H9 (cell line): ENCODE results near the gene ACSF3. TPM values are rescaled to one million over a fixed set of nuclear protein-coding genes. Genes with fewer than 3 reads are reported as not detected.
A peak's percentile ranks its signal among the peaks of the same experiment; 100 is the strongest.

Experiments used
- DNase-seq: peaks from one replicate; pipeline ENCODE4 v3.0.0-alpha.2; 2017
- H2AFZ ChIP-seq: one replicate; pipeline ENCODE4 v1.6.1; 2013; ENCODE audit warnings: mild to moderate bottlenecking, low read length, control low read depth, moderate library complexity
- H2AK5ac ChIP-seq: 2 replicates; pipeline ENCODE4 v1.6.1; 2013; ENCODE audit warnings: low read length, control low read depth, mixed read lengths; ENCODE audit not compliant: insufficient read length
- H2BK120ac ChIP-seq: one replicate; pipeline ENCODE4 v1.6.1; 2013; ENCODE audit warnings: low read depth, mild to moderate bottlenecking, low read length, control low read depth, inconsistent platforms; ENCODE audit not compliant: poor library complexity, severe bottlenecking
- H2BK12ac ChIP-seq: 2 replicates; pipeline ENCODE4 v1.6.1; 2013; ENCODE audit warnings: low read length, control low read depth, mixed read lengths, low read depth; ENCODE audit not compliant: insufficient read length
- H2BK15ac ChIP-seq: 2 replicates; pipeline ENCODE4 v1.6.1; 2013; ENCODE audit warnings: low read depth, low read length, control low read depth
- H2BK20ac ChIP-seq: one replicate; pipeline ENCODE4 v1.6.1; 2013; ENCODE audit warnings: low read depth, mild to moderate bottlenecking, low read length, control low read depth, inconsistent platforms; ENCODE audit not compliant: poor library complexity, severe bottlenecking
- H2BK5ac ChIP-seq: 2 replicates; pipeline ENCODE4 v1.6.1; 2013; ENCODE audit warnings: low read length, control low read depth, mixed read lengths; ENCODE audit not compliant: insufficient read length
- H3K14ac ChIP-seq: 2 replicates; pipeline ENCODE4 v1.6.1; 2013; ENCODE audit warnings: low read length, control low read depth; ENCODE audit not compliant: insufficient read depth
- H3K18ac ChIP-seq: 2 replicates; pipeline ENCODE4 v1.6.1; 2013; ENCODE audit warnings: low read depth, mild to moderate bottlenecking, mixed read lengths, low read length, control low read depth; ENCODE audit not compliant: insufficient read length
- H3K23ac ChIP-seq: 2 replicates; pipeline ENCODE4 v1.6.1; 2013; ENCODE audit warnings: low read length, control low read depth, mixed read lengths, low read depth; ENCODE audit not compliant: insufficient read length
- H3K23me2 ChIP-seq: 2 replicates; pipeline ENCODE4 v1.6.1; 2013; ENCODE audit warnings: low read depth, mild to moderate bottlenecking, mixed read lengths, low read length, control low read depth; ENCODE audit not compliant: insufficient read length, poor library complexity, severe bottlenecking
- H3K27ac ChIP-seq: 2 replicates; pipeline ENCODE4 v1.5.1; 2013; ENCODE audit warnings: low read length, control low read depth, mixed read lengths, low read depth; ENCODE audit not compliant: insufficient read length
- H3K27me3 ChIP-seq: 2 replicates; pipeline ENCODE4 v1.6.1; 2013; ENCODE audit warnings: low read length, control low read depth, inconsistent platforms; ENCODE audit not compliant: insufficient read depth
- H3K4ac ChIP-seq: 2 replicates; pipeline ENCODE4 v1.6.1; 2013; ENCODE audit warnings: low read depth, mild to moderate bottlenecking, control low read depth, inconsistent platforms, low read length, moderate library complexity
- H3K4me1 ChIP-seq: 2 replicates; pipeline ENCODE4 v1.6.1; 2013; ENCODE audit warnings: low read length, control low read depth, inconsistent platforms; ENCODE audit not compliant: insufficient read depth
- H3K4me2 ChIP-seq: 2 replicates; pipeline ENCODE4 v1.6.1; 2013; ENCODE audit warnings: low read length, control low read depth, mixed read lengths; ENCODE audit not compliant: insufficient read length, insufficient read depth
- H3K56ac ChIP-seq: 2 replicates; pipeline ENCODE4 v1.6.1; 2013; ENCODE audit warnings: low read depth, mild to moderate bottlenecking, mixed read lengths, low read length, control low read depth; ENCODE audit not compliant: insufficient read length
- H3K79me1 ChIP-seq: 2 replicates; pipeline ENCODE4 v1.6.1; 2013; ENCODE audit warnings: low read depth, mild to moderate bottlenecking, moderate library complexity, low read length, control low read depth, inconsistent platforms; ENCODE audit not compliant: insufficient read depth, poor library complexity, severe bottlenecking
- H3K79me2 ChIP-seq: 2 replicates; pipeline ENCODE4 v1.6.1; 2013; ENCODE audit warnings: low read length, control low read depth, inconsistent platforms; ENCODE audit not compliant: insufficient read depth
- H3K9ac ChIP-seq: 2 replicates; pipeline ENCODE4 v1.6.1; 2013; ENCODE audit warnings: low read length, control low read depth, mixed read lengths; ENCODE audit not compliant: insufficient read length; ENCODE audit errors: extremely low read depth
- H3K9me3 ChIP-seq: one replicate; pipeline ENCODE4 v1.6.1; 2013; ENCODE audit warnings: low read depth, low read length, inconsistent platforms; ENCODE audit not compliant: control insufficient read depth
- H3T11ph ChIP-seq: one replicate; pipeline ENCODE4 v1.6.1; 2013; ENCODE audit warnings: mild to moderate bottlenecking, low read length, control low read depth, inconsistent platforms
- H4K20me1 ChIP-seq: one replicate; pipeline ENCODE4 v1.6.1; 2013; ENCODE audit not compliant: control insufficient read depth, insufficient read length, insufficient read depth
- H4K5ac ChIP-seq: 2 replicates; pipeline ENCODE4 v1.6.1; 2013; ENCODE audit warnings: low read depth, mild to moderate bottlenecking, mixed read lengths, low read length, control low read depth; ENCODE audit not compliant: insufficient read length
- H4K8ac ChIP-seq: replicated peaks from 2 replicates; pipeline ENCODE4 v1.6.1; 2013; ENCODE audit warnings: low read length, control low read depth, mixed read lengths, low read depth; ENCODE audit not compliant: insufficient read length
- H4K91ac ChIP-seq: 2 replicates; pipeline ENCODE4 v1.6.1; 2013; ENCODE audit warnings: low read depth, mild to moderate bottlenecking, moderate library complexity, mixed read lengths, low read length, control low read depth; ENCODE audit not compliant: insufficient read length
- H3K27ac Mint-ChIP-seq, 3 experiments: 2 replicates in 2 of 3; 3 replicates in 1 of 3; pipeline ENCODE4 v1.8.0; 2020 to 2021; ENCODE audit warnings: mixed read lengths in 3 of 3, mild to moderate bottlenecking in 1 of 3, moderate library complexity in 1 of 3
- H3K27me3 Mint-ChIP-seq: 2 replicates; pipeline ENCODE4 v1.8.0; 2021; ENCODE audit warnings: low read depth, mild to moderate bottlenecking, moderate library complexity, mixed read lengths
- H3K36me3 Mint-ChIP-seq, 3 experiments: 2 replicates in 2 of 3; 3 replicates in 1 of 3; pipeline ENCODE4 v1.8.0; 2020 to 2021; ENCODE audit warnings: low read depth in 3 of 3, mixed read lengths in 3 of 3; ENCODE audit not compliant: insufficient read depth in 1 of 3
- H3K4me1 Mint-ChIP-seq, 2 experiments: 2 replicates each; pipeline ENCODE4 v1.8.0; 2020; ENCODE audit warnings: mixed read lengths in 2 of 2
- H3K4me3 Mint-ChIP-seq, 2 experiments: 2 replicates in 1 of 2; 3 replicates in 1 of 2; pipeline ENCODE4 v1.8.0; 2020 to 2021; ENCODE audit warnings: mild to moderate bottlenecking in 2 of 2, mixed read lengths in 2 of 2, moderate library complexity in 1 of 2
- H3K9me3 Mint-ChIP-seq, 2 experiments: 2 replicates in 1 of 2; 3 replicates in 1 of 2; pipeline ENCODE4 v1.8.0; 2020; ENCODE audit warnings: mild to moderate bottlenecking in 2 of 2, mixed read lengths in 2 of 2, moderate library complexity in 1 of 2
- CTCF ChIP-seq: fragments of 200-600 bp; sonication (generic); conservative IDR thresholded peaks from 3 replicates; pipeline ENCODE4 v1.8.0; 2021; ENCODE audit warnings: antibody characterized with exemption, mild to moderate bottlenecking
- WGBS: extraction: QIAGEN DNeasy Blood & Tissue Kit; methylation state at CpG from one replicate; pipeline ENCODE4 v1.1.7; 2013; ENCODE audit warnings: missing lambda C conversion rate, low lambda C conversion rate, mixed read lengths; ENCODE audit not compliant: insufficient read length; ENCODE audit errors: extremely low coverage; 5-methylcytosine and 5-hydroxymethylcytosine counted together
- total RNA-seq: library from RNA; stranded (reverse); gene quantifications from 2 replicates; pipeline ENCODE4 v1.2.1, GENCODE V29; 2021

ACSF3 gene
- total RNA-seq, 1 experiment from 2014 or later, result 31.3 TPM

- no peak overlapping the region for H3K9ac ChIP-seq
- H3K14ac ChIP-seq, result no peak overlapping the region
- peaks cover 3% of the 10 kb centered on the region for H3K23me2 ChIP-seq
- no peak for TF ChIP-seq CTCF
- no peaks in the 10 kb centered on the region for H3K4me1 ChIP-seq
- H4K8ac ChIP-seq, result no peak overlapping the region
- H2AFZ ChIP-seq, result no peak overlapping the region
- H3T11ph ChIP-seq, result no peak overlapping the region
- no peaks in the 10 kb centered on the region; the same call in 1 of the 2 replicates for H3K27me3 ChIP-seq
- no peaks in the 10 kb centered on the region for H4K20me1 ChIP-seq
- H4K5ac ChIP-seq, result no peak overlapping the region
- peaks cover 37 to 40% of the 10 kb centered on the region in 2 experiments for H3K4me1 Mint-ChIP-seq
- H3K36me3 Mint-ChIP-seq, result peaks cover 0 to 27% (median 15%) of the 10 kb centered on the region in 3 experiments; a peak in 6 of 7 replicates
- no peak overlapping the region for H3K23ac ChIP-seq
- no CpG with 5 or more reads among the region's 14 CpGs for WGBS
- H3K27ac Mint-ChIP-seq, result peak overlapping the region in 1 of 3 experiments; percentile 44; a peak in 2 of 7 replicates
- no peak overlapping the region for H2AK5ac ChIP-seq
- no peaks in the 10 kb centered on the region for H3K79me1 ChIP-seq
- H4K91ac ChIP-seq, result no peak overlapping the region
- H3K9me3 Mint-ChIP-seq, result no peaks in the 10 kb centered on the region
- H2BK20ac ChIP-seq, result no peak overlapping the region
- no peak overlapping the region for H2BK15ac ChIP-seq
- H2BK5ac ChIP-seq, result no peak overlapping the region
- H3K9me3 ChIP-seq, result no peaks in the 10 kb centered on the region
- H3K4me2 ChIP-seq, result no peak overlapping the region
- H3K18ac ChIP-seq, result no peak overlapping the region
- no peak overlapping the region for H3K4ac ChIP-seq
- no peak overlapping the region for H3K27ac ChIP-seq
- H3K56ac ChIP-seq, result no peak overlapping the region
- H3K4me3 Mint-ChIP-seq, result no peak overlapping the region
- no peaks in the 10 kb centered on the region; the same call in 1 of the 2 replicates for H3K79me2 ChIP-seq
- DNase-seq, result no peak
- no peak overlapping the region for H2BK12ac ChIP-seq
- H3K27me3 Mint-ChIP-seq, result peaks cover 15% of the 10 kb centered on the region
- no peak overlapping the region for H2BK120ac ChIP-seq
Observed at GRCh38 chr16:89097392-89097772, 3.7 kb downstream of the ACSF3 start.
